HepG2 (cell line): ENCODE data around the gene ADM. TPM values are rescaled to one million over a fixed set of nuclear protein-coding genes. Genes with fewer than 3 reads are reported as not detected.
A peak's percentile ranks its signal among the peaks of the same experiment; 100 is the strongest.

ENCODE experiments used
- KDM1A ChIP-seq: IDR thresholded peaks from 2 replicates; pipeline ENCODE4 v1.6.1; 2016; ENCODE audit warnings: missing compliant biosample characterization
- NR2C2 ChIP-seq: sonication (generic); formaldehyde crosslinking; IDR thresholded peaks from 2 replicates; pipeline ENCODE4 v1.4.0; 2020; ENCODE audit warnings: missing genetic modification reagents, mild to moderate bottlenecking, moderate library complexity, borderline replicate concordance
- PBX2 ChIP-seq: IDR thresholded peaks from 2 replicates; pipeline ENCODE4 v1.6.1; 2016; ENCODE audit warnings: control low read depth
- PHF8 ChIP-seq: sonication (generic); formaldehyde crosslinking; IDR thresholded peaks from 2 replicates; pipeline ENCODE4 v1.5.0; 2020; ENCODE audit warnings: missing genetic modification reagents
- SP2 ChIP-seq: sonication (generic); formaldehyde crosslinking; IDR thresholded peaks from 2 replicates; pipeline ENCODE4 v1.5.1; 2020; ENCODE audit warnings: mild to moderate bottlenecking, missing genetic modification reagents
- SRY ChIP-seq: sonication (generic); formaldehyde crosslinking; IDR thresholded peaks from 2 replicates; pipeline ENCODE4 v1.8.0; 2022; ENCODE audit warnings: mild to moderate bottlenecking, missing genetic modification reagents
- TP53 ChIP-seq: sonication (generic); formaldehyde crosslinking; conservative IDR thresholded peaks from 2 replicates; pipeline ENCODE4 v1.4.0; 2020; ENCODE audit warnings: missing genetic modification reagents
- TSC22D2 ChIP-seq: sonication (generic); formaldehyde crosslinking; IDR thresholded peaks from 2 replicates; pipeline ENCODE4 v1.5.1; 2020; ENCODE audit warnings: missing genetic modification reagents, mild to moderate bottlenecking, borderline replicate concordance
- ZC3H4 ChIP-seq: sonication (generic); formaldehyde crosslinking; IDR thresholded peaks from 2 replicates; pipeline ENCODE4 v1.4.0; 2020; ENCODE audit warnings: missing genetic modification reagents, borderline replicate concordance
- ZNF296 ChIP-seq: sonication (generic); formaldehyde crosslinking; conservative IDR thresholded peaks from 2 replicates; pipeline ENCODE4 v1.5.0; 2020; ENCODE audit warnings: mild to moderate bottlenecking, missing genetic modification reagents
- ZNF670 ChIP-seq: sonication (generic); formaldehyde crosslinking; IDR thresholded peaks from 2 replicates; pipeline ENCODE4 v1.8.0; 2022; ENCODE audit warnings: mild to moderate bottlenecking, missing genetic modification reagents, borderline replicate concordance
- ZNF747 ChIP-seq: sonication (generic); formaldehyde crosslinking; IDR thresholded peaks from 2 replicates; pipeline ENCODE4 v1.8.1; 2023; ENCODE audit warnings: missing genetic modification reagents, mild to moderate bottlenecking, borderline replicate concordance
- ZNF878 ChIP-seq: sonication (generic); formaldehyde crosslinking; IDR thresholded peaks from 2 replicates; pipeline ENCODE4 v1.8.1; 2023; ENCODE audit warnings: mild to moderate bottlenecking, missing genetic modification reagents, moderate library complexity
- ZSCAN21 ChIP-seq: sonication (generic); formaldehyde crosslinking; IDR thresholded peaks from 2 replicates; pipeline ENCODE4 v1.8.0; 2022; ENCODE audit warnings: mild to moderate bottlenecking, missing genetic modification reagents, moderate library complexity, borderline replicate concordance
- polyA plus RNA-seq, 8 experiments: library from polyadenylated mRNA; depleted of rRNA in 3 of 8; stranded (reverse) in 7 of 8; unstranded in 1 of 8; fragments of >200 nt; fragmentation: Illumina TruSeq in 4 of 8; extraction: Trizol in 4 of 8; gene quantifications; 2 replicates each; pipeline versions ENCODE4 v1.2.1 to v1.2.3, GENCODE V29; 2011 to 2016; ENCODE audit warnings: low read depth in 4 of 8, missing spikeins in 1 of 8, mixed read lengths in 1 of 8; ENCODE audit not compliant: insufficient read depth in 1 of 8
- total RNA-seq, 5 experiments: library from RNA; depleted of rRNA; stranded (reverse); fragments of >200 nt; fragmentation: Illumina TruSeq; extraction: Trizol; gene quantifications; 2 replicates each; pipeline ENCODE4 v1.2.3, GENCODE V29; 2016; ENCODE audit warnings: low read depth in 1 of 5
- TF ChIP-seq, protein P1 (sequence below): sonication (generic); formaldehyde crosslinking; IDR thresholded peaks from 2 replicates; pipeline ENCODE4 v1.9.0; 2021; ENCODE audit warnings: mild to moderate bottlenecking, missing genetic modification reagents
- TF ChIP-seq, protein P2 (sequence below): sonication (generic); formaldehyde crosslinking; conservative IDR thresholded peaks from 2 replicates; pipeline ENCODE4 v1.8.0; 2022; ENCODE audit warnings: low read depth, missing genetic modification reagents
- TF ChIP-seq, protein P3 (sequence below): sonication (generic); formaldehyde crosslinking; IDR thresholded peaks from 2 replicates; pipeline ENCODE4 v1.8.1; 2023; ENCODE audit warnings: mild to moderate bottlenecking, missing genetic modification reagents

ADM gene
- total and polyA plus RNA-seq, 2 of the 13 experiments (the other 11 are each of a cell fraction or from before 2014, with no cell fraction given) = 10.7 to 26.1 TPM

DNA sequence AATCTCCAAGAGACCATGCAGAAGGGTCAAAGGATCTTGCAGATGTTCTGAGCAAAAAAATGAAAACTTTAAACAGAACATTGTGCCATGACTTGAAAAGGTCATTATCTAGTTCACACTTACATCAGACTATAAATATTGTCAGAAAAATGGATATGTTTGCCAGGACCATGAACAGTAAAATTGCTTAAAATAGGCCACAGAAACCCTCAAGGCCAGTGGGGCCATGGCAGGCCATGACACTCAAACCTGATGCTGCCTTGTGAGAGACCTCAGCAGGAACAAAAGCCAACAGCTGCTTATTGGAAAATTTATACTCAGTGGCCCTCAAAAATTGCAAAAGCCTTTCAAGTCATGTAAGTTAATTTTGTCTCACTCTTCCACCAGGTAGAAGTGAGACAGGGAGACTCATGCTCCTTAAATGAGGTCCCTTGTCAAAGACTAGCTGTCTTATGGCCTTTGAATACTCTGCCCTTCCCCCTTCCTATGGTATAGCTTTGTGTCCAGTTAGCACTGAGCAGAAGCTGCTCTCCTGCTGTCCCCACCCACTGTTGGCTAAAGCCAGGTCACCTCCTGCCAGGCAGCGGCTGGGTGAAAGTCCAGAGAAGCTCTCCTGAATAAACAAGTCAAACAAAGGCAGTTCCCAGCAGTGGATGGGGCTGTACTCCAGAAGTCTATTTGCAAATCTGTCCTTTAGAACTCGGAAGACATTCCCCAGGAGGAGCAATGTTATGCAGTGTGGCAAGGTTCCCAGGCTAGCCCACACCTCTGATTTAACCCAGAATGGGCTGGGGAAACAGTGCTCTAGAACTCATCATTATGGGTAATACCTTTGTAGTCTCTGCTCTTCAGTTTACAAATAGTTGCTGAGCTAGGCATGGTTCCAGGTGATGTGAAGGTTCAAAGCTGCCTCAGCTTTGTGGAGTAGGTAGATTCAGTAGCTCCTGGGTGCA, 21.4 kb downstream of the ADM start (continued):
- TF ChIP-seq, protein P1, sequence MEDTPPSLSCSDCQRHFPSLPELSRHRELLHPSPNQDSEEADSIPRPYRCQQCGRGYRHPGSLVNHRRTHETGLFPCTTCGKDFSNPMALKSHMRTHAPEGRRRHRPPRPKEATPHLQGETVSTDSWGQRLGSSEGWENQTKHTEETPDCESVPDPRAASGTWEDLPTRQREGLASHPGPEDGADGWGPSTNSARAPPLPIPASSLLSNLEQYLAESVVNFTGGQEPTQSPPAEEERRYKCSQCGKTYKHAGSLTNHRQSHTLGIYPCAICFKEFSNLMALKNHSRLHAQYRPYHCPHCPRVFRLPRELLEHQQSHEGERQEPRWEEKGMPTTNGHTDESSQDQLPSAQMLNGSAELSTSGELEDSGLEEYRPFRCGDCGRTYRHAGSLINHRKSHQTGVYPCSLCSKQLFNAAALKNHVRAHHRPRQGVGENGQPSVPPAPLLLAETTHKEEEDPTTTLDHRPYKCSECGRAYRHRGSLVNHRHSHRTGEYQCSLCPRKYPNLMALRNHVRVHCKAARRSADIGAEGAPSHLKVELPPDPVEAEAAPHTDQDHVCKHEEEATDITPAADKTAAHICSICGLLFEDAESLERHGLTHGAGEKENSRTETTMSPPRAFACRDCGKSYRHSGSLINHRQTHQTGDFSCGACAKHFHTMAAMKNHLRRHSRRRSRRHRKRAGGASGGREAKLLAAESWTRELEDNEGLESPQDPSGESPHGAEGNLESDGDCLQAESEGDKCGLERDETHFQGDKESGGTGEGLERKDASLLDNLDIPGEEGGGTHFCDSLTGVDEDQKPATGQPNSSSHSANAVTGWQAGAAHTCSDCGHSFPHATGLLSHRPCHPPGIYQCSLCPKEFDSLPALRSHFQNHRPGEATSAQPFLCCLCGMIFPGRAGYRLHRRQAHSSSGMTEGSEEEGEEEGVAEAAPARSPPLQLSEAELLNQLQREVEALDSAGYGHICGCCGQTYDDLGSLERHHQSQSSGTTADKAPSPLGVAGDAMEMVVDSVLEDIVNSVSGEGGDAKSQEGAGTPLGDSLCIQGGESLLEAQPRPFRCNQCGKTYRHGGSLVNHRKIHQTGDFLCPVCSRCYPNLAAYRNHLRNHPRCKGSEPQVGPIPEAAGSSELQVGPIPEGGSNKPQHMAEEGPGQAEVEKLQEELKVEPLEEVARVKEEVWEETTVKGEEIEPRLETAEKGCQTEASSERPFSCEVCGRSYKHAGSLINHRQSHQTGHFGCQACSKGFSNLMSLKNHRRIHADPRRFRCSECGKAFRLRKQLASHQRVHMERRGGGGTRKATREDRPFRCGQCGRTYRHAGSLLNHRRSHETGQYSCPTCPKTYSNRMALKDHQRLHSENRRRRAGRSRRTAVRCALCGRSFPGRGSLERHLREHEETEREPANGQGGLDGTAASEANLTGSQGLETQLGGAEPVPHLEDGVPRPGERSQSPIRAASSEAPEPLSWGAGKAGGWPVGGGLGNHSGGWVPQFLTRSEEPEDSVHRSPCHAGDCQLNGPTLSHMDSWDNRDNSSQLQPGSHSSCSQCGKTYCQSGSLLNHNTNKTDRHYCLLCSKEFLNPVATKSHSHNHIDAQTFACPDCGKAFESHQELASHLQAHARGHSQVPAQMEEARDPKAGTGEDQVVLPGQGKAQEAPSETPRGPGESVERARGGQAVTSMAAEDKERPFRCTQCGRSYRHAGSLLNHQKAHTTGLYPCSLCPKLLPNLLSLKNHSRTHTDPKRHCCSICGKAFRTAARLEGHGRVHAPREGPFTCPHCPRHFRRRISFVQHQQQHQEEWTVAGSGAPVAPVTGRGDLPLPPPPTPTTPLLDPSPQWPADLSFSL (CRISPR knock-in tag) = no peak
- TF ChIP-seq SP2 (CRISPR knock-in tag) (no peak), ZSCAN21 (CRISPR knock-in tag) (no peak; the same call in 1 of the 2 replicates), NR2C2 (CRISPR knock-in tag) (no peak), ZNF747 (CRISPR knock-in tag) (peak; percentile 81), PHF8 (CRISPR knock-in tag) (peak; percentile 27; the same call in 1 of the 2 replicates), KDM1A (peak; percentile 79; the same call in 1 of the 2 replicates), ZC3H4 (CRISPR knock-in tag) (no peak), ZNF296 (CRISPR knock-in tag) (no peak), PBX2 (CRISPR knock-in tag) (no peak), ZNF670 (CRISPR knock-in tag) (peak; percentile 75; the same call in 1 of the 2 replicates), SRY (CRISPR knock-in tag) (no peak), TSC22D2 (CRISPR knock-in tag) (no peak), ZNF878 (CRISPR knock-in tag) (peak; percentile 80; the same call in 1 of the 2 replicates), TP53 (CRISPR knock-in tag) (no peak)
- TF ChIP-seq, protein P2, sequence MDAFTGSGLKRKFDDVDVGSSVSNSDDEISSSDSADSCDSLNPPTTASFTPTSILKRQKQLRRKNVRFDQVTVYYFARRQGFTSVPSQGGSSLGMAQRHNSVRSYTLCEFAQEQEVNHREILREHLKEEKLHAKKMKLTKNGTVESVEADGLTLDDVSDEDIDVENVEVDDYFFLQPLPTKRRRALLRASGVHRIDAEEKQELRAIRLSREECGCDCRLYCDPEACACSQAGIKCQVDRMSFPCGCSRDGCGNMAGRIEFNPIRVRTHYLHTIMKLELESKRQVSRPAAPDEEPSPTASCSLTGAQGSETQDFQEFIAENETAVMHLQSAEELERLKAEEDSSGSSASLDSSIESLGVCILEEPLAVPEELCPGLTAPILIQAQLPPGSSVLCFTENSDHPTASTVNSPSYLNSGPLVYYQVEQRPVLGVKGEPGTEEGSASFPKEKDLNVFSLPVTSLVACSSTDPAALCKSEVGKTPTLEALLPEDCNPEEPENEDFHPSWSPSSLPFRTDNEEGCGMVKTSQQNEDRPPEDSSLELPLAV = no peak
- TF ChIP-seq, protein P3, sequence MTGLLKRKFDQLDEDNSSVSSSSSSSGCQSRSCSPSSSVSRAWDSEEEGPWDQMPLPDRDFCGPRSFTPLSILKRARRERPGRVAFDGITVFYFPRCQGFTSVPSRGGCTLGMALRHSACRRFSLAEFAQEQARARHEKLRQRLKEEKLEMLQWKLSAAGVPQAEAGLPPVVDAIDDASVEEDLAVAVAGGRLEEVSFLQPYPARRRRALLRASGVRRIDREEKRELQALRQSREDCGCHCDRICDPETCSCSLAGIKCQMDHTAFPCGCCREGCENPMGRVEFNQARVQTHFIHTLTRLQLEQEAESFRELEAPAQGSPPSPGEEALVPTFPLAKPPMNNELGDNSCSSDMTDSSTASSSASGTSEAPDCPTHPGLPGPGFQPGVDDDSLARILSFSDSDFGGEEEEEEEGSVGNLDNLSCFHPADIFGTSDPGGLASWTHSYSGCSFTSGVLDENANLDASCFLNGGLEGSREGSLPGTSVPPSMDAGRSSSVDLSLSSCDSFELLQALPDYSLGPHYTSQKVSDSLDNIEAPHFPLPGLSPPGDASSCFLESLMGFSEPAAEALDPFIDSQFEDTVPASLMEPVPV (CRISPR knock-in tag) = no peak
